Measurements from ENCODE around the gene MB21D2.

MB21D2 gene

DNA sequence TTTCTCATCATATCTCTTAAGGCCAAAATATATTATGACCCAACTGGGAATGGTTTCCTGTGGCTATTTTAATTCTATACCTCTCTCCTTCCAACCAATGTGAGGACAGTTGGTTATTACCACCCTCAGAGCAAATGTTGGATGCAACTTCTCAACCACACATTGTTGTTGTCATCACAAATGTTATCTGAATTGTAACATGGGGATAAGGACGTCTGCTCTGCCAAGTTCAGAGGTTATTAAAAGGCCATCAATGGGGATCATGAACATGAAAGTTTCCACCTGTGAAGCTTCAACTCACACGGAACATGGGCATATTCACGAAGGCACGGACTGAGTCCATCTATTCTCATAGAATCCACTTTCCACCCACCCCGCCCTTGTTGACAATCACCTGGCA, 46.8 kb downstream of the MB21D2 start:
- Mint-ChIP-seq H3K9me3 (peaks cover 2% of the 10 kb centered on the region), H3K27me3 (no peaks in the 10 kb centered on the region), H3K36me3 (peaks cover 1% of the 10 kb centered on the region), H3K4me1 (peaks cover 12% of the 10 kb centered on the region), H3K4me3 (no peak overlapping the region), H3K27ac (no peak overlapping the region)
- CTCF ChIA-PET, result no interaction called here
- DNase-seq, result no peak

DNA sequence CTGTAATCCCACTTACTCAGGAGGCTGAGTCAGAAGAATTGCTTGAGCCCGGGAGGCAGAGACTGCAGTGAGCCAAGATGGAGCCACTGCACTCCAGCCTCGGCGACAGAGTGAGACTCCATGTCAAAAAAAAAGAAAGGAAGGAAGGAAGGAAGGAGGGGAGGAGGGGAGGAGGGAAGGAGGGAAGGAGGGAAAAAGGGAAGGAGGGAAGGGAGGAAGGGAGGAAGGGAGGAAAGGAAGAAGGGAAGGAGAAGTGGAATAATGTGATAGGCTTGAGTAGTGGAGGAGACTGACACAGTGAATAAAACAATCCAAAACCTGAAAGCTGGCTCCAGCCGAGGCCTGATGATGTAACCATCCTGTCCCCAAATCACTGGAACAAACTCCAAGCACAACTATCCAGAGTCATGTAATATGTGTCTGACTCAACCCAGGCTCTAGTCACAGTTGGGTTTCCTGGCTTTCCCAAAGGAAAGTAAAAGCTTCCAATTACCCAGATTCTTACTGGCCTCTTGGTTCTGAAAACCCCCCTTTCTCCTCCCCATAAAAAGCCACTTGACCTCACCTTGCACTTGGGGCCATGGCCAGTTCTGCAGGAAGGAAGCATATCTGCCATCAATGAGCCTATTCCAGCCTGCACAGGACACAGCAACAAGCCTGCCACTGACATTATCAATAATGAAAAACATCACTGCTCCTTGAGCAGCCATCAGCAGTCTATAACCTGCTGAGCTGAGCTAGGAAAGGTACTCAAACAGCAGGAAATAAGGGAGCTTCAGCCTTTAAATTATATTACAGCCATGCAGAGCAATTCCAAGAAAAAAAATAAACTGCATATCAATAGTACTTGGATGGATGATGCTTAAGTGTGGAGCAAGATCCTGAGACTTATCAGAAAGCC, 48.3 kb downstream of the MB21D2 start:
- Mint-ChIP-seq H3K36me3 (peaks cover 6% of the 10 kb centered on the region), H3K4me1 (peaks cover 26% of the 10 kb centered on the region), H3K9me3 (peaks cover 2% of the 10 kb centered on the region), H3K4me3 (no peak overlapping the region), H3K27ac (no peak overlapping the region), H3K27me3 (no peaks in the 10 kb centered on the region)
- CTCF ChIA-PET, result no interaction called here
- DNase-seq, result no peak

DNA sequence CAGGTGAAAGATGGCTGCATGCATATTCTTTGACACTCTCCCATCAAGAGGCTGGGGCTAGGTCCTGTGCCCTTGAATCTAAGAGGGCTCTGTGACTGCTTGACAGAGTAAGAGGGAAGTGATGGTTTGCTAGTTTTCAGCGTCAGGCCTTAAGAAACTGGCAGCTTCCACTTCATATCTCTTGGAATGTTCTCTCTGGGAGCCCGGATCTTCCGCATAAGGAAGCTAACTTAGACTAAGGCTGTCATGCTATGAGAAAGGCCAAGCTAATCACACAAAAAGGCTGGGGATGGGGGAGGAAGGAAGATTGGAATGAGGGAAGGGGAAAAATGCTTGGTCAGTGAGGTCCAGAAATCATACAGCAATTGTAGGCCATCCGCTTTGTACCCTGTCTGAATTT, 50.0 kb downstream of the MB21D2 start:
- DNase-seq, result no peak
- Mint-ChIP-seq H3K36me3 (peaks cover 4% of the 10 kb centered on the region), H3K9me3 (no peaks in the 10 kb centered on the region), H3K4me1 (peaks cover 37% of the 10 kb centered on the region), H3K27ac (no peak overlapping the region), H3K27me3 (no peaks in the 10 kb centered on the region), H3K4me3 (no peak overlapping the region)
- CTCF ChIA-PET, result no interaction called here

DNA sequence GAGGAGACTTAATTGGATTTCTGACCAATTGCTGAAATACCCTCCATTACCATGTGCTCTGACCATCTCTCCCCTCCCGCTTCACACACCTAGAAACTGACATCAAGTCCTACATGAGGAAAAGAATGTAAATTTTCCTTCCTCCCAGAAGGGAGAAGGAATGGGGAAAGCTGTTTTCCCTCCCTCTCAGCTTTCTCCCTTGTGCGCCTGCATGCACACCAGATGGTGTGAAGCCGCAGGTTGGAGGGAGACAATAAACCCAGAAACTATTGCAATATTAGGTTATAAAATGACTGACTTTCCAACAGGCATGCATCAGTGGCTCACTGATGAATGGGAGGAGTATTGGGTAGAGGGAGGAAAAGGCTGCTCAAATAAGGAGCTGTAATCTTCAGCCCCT, 50.9 kb downstream of the MB21D2 start:
- H3K27ac Mint-ChIP-seq, result no peak overlapping the region
- H3K36me3 Mint-ChIP-seq, result peaks cover 6% of the 10 kb centered on the region
- CTCF ChIA-PET, result no interaction called here
- H3K4me3 Mint-ChIP-seq, result no peak overlapping the region
- peaks cover 45% of the 10 kb centered on the region for H3K4me1 Mint-ChIP-seq
- H3K27me3 Mint-ChIP-seq, result no peaks in the 10 kb centered on the region
- peaks cover under 1% of the 10 kb centered on the region for H3K9me3 Mint-ChIP-seq
- no peak for DNase-seq

DNA sequence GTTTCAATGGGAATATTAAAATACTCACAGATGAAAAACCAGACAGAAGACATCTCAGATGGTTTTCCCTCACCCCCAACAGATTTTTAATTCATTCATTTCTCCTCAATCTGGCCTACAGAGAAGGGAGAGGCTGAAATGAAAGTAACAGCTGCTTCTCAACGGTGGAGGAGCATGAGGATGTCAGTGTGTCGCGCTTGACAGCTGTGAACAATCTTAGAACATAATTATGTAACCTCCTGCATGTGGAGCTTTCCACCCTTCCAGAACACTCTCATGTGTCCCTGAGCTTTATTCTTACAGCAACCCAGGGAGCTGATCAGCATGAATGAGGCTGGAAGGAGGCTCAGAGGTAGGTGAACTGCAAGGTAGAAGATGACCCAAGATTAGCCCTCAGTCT, 52.7 kb downstream of the MB21D2 start:
- CTCF ChIA-PET, result no interaction called here
- Mint-ChIP-seq H3K27ac (no peak overlapping the region), H3K9me3 (peaks cover 2% of the 10 kb centered on the region), H3K27me3 (no peaks in the 10 kb centered on the region), H3K4me1 (peaks cover 57% of the 10 kb centered on the region), H3K4me3 (no peak overlapping the region), H3K36me3 (peaks cover 9% of the 10 kb centered on the region)
- DNase-seq, result no peak

DNA sequence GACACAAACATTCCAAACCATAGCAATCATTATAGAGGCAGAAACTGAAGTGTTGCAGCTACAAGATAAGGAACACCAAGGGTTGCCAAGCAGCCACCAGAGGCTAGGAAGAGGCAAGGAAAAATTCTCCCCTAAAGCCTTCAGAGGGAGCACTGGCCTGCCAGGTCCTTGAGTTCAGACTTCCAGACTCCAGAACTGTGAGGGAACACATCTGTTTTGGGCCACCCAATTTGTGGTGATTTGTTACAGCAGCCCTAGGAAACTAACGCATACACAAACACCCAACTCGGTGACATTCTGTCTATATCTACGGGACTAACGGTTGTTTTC, 54.6 kb downstream of the MB21D2 start:
- peaks cover 13% of the 10 kb centered on the region for H3K36me3 Mint-ChIP-seq
- CTCF ChIA-PET, result no interaction called here
- no peaks in the 10 kb centered on the region for H3K27me3 Mint-ChIP-seq
- H3K4me1 Mint-ChIP-seq, result peaks cover 73% of the 10 kb centered on the region
- peak overlapping the region; percentile 92 for H3K27ac Mint-ChIP-seq
- no peak overlapping the region for H3K4me3 Mint-ChIP-seq
- no peak for DNase-seq
- H3K9me3 Mint-ChIP-seq, result peaks cover 2% of the 10 kb centered on the region

DNA sequence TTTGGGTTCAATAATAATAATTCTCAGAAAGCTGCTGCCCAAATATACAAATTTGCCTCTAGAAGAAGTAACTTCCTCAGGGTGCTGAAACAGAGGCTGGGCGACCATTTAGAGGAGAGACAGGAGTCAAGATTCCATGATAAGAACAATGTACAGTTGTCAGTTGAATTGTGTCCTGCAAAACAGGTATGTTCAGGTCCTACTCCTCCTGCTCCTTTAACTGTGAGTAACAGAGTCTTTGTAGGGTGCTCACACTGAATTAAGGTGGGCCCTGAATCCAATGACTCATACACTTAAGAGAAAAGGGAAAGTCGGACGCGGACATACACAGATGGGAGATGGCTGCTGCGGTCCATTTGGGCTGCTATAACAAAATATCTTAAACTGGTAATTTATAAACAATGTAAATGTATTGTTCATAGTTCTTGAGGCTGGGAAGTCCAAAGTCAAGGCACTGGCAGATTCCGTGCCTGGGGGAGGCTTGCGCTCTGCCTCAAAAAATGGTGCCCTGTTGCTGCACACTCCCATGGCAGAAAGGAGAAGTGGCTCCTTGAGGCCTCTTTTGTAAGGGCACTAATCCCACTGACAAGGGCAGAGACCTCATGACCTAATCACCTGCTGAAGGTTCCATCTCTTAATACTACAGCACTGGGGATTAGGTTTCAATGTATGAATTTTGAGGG, 55.1 kb downstream of the MB21D2 start:
- H3K9me3 Mint-ChIP-seq, result peaks cover 2% of the 10 kb centered on the region
- H3K36me3 Mint-ChIP-seq, result peaks cover 13% of the 10 kb centered on the region
- no peak overlapping the region for H3K4me3 Mint-ChIP-seq
- H3K4me1 Mint-ChIP-seq, result peaks cover 73% of the 10 kb centered on the region
- H3K27me3 Mint-ChIP-seq, result no peaks in the 10 kb centered on the region
- CTCF ChIA-PET, result interaction anchor here (0.6 to 1.2 kb wide), 2 partner anchors 47 to 56 kb away, joined by 3 read pairs; partner anchors contain the start of gene MB21D2
- DNase-seq, result no peak
- peak overlapping the region; percentile 92 for H3K27ac Mint-ChIP-seq

DNA sequence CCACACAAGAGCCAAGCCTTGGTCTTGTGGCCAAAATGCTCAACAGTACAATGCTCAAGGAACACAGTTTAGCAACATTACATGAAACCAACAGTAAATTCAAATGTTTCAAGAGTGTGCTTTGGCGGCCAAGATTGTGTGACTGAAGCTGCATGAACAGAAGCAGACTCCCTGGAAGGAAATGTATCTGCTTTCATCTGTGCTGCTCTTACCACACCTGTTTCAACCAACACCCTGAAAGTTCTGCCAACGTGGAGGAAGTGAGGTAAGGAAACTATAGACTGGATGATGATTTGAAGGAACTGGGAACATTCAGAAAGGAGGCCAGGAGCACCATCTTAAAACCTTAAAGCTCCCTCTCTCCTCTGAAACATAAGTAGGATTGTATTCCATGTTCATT, 55.7 kb downstream of the MB21D2 start:
- H3K4me3 Mint-ChIP-seq, result peak overlapping the region; percentile 24
- H3K27me3 Mint-ChIP-seq, result no peaks in the 10 kb centered on the region
- H3K27ac Mint-ChIP-seq, result peak overlapping the region; percentile 92
- peaks cover 70% of the 10 kb centered on the region for H3K4me1 Mint-ChIP-seq
- CTCF ChIA-PET, result interaction anchor here (0.6 to 1.2 kb wide), 2 partner anchors 46 to 56 kb away, joined by 3 read pairs; partner anchors contain the start of gene MB21D2
- H3K36me3 Mint-ChIP-seq, result peaks cover 13% of the 10 kb centered on the region
- DNase-seq, result peak; percentile 41
- H3K9me3 Mint-ChIP-seq, result peaks cover 2% of the 10 kb centered on the region

DNA sequence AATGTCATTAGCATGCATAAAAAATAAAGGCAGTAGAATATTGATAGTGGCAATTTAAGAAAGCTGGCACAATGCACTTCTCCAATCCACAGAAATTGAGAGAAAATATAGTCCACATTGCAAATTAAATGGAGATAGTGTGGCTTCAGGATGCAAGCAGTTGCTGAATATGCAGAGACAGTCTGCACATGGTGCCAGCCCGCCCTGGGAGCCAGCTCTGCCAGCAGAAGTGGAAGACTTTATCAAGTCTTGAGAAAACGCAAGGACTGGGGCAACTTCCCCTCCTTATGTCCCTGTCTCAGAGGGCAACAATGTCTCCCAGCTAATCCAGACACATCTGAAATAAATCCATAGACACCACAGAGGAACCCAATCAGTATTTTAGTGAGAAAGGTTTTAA, 57.2 kb downstream of the MB21D2 start:
- Mint-ChIP-seq H3K27me3 (no peaks in the 10 kb centered on the region), H3K27ac (peak overlapping the region; percentile 38), H3K4me3 (no peak overlapping the region), H3K36me3 (peaks cover 13% of the 10 kb centered on the region), H3K9me3 (peaks cover 2% of the 10 kb centered on the region), H3K4me1 (peaks cover 65% of the 10 kb centered on the region)
- no peak for DNase-seq
- CTCF ChIA-PET, result no interaction called here

DNA sequence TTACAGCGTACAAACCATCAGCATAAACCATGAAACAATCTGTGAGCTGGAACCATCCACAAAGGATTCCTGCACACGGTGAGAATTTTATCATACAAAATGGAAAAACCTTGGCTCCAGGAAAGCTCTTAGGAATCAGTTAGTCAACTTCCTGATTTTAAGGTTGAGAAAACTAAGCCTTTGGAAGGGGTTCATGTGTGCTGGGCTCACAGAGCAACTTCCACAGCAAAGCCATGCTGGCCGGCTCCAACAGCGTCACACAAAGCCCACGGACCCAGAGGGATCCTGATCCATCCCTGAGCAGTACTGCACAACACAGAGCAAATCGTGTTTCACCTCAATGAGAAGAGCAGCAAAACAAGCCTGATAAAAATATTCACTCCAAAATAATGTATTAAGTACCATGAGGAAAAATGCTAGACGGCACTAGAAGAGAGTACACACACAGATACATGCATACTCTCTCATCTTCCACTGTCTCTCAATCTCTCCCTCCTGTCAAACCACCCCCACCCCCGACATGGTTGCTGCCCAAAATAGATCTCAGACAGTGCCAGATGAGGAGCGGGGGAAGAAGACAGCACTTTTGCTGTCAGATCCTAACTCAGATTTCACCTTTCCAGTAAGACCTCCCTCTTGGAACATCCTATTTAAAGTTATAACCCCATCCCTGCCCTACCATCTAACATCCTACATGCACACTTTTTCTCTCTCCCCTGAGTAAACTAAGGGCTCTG, 58.6 kb downstream of the MB21D2 start:
- Mint-ChIP-seq H3K27ac (no peak overlapping the region), H3K4me3 (no peak overlapping the region), H3K9me3 (peaks cover 2% of the 10 kb centered on the region), H3K27me3 (no peaks in the 10 kb centered on the region), H3K36me3 (peaks cover 11% of the 10 kb centered on the region), H3K4me1 (peaks cover 58% of the 10 kb centered on the region)
- no peak for DNase-seq
- CTCF ChIA-PET, result no interaction called here

DNA sequence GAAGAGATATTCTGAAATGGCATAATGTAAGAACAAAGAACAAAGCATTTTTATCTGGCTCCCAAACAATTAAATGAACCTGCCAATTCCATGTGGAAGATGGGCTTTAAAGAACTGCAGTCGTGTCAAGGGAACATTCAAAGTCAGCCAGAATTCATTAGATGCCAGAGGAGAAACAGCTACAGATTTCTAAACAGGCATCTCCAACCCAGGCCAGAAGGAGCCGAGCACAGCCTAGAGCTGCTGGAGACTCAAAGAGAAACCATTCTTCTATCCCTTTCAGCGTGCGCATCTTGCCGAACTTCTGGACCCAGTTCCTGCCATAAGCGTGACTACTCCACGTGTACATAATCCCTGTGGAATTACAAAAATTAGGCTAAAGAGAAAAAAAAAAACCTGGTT, 60.4 kb downstream of the MB21D2 start:
- H3K9me3 Mint-ChIP-seq, result peaks cover 2% of the 10 kb centered on the region
- H3K4me1 Mint-ChIP-seq, result peaks cover 57% of the 10 kb centered on the region
- H3K27ac Mint-ChIP-seq, result no peak overlapping the region
- no peaks in the 10 kb centered on the region for H3K27me3 Mint-ChIP-seq
- H3K4me3 Mint-ChIP-seq, result no peak overlapping the region
- H3K36me3 Mint-ChIP-seq, result peaks cover 15% of the 10 kb centered on the region
- DNase-seq, result no peak
- CTCF ChIA-PET, result no interaction called here

DNA sequence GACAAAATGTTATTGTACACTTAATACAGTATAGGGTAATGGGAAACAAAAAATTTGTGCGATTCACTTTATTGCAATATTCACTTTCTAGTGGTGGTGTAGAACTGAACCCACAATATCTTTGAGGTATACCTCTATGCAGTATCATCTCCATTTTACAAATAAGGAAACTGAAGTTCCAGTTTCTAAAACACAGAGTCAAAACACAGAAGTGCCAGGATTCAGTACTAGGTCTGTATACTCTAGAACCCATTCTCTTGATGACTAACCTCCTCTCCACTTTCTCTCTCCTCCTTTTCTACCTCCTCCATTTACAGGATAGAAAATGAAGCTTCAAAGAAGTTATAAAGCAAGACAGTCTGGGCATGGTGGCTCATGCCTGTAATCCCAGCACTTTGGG, 62.2 kb downstream of the MB21D2 start:
- H3K4me3 Mint-ChIP-seq, result no peak overlapping the region
- H3K4me1 Mint-ChIP-seq, result peaks cover 55% of the 10 kb centered on the region
- CTCF ChIA-PET, result no interaction called here
- peaks cover 14% of the 10 kb centered on the region for H3K36me3 Mint-ChIP-seq
- H3K9me3 Mint-ChIP-seq, result no peaks in the 10 kb centered on the region
- no peak for DNase-seq
- H3K27ac Mint-ChIP-seq, result no peak overlapping the region
- H3K27me3 Mint-ChIP-seq, result no peaks in the 10 kb centered on the region

DNA sequence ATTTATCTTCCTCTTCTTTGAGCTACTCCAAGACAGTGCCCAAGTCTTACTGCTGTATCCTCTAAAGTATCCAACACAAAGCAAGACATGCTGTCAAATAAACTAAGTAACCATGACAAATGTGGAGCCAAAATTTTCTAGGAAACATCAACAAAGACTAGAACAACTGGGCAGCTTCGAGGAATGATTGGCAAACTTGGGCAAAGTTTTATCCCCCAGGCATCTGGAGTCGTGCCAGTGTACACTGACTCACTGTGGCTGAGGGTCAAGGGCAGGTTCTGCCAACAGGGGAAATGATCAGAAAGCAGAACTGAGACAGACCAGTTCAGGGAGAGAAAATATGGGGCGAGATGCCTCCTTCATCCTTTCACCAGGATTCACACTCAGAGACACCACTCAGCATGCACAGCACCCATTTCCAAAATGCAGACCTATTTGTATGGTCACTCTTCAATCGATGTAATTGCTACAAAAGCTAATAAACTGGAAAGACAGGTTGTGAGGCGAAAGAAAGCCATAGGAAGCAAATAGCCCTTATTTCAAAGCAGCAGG, 65.8 kb downstream of the MB21D2 start:
- Mint-ChIP-seq H3K4me1 (peaks cover 54% of the 10 kb centered on the region), H3K4me3 (no peak overlapping the region), H3K27ac (no peak overlapping the region), H3K9me3 (no peaks in the 10 kb centered on the region), H3K27me3 (no peaks in the 10 kb centered on the region), H3K36me3 (peaks cover 11% of the 10 kb centered on the region)
- DNase-seq, result no peak
- CTCF ChIA-PET, result interaction anchor here (1.1 kb wide), 1 partner anchor 66 kb away, joined by 3 read pairs; no protein-coding TSS in a partner anchor

DNA sequence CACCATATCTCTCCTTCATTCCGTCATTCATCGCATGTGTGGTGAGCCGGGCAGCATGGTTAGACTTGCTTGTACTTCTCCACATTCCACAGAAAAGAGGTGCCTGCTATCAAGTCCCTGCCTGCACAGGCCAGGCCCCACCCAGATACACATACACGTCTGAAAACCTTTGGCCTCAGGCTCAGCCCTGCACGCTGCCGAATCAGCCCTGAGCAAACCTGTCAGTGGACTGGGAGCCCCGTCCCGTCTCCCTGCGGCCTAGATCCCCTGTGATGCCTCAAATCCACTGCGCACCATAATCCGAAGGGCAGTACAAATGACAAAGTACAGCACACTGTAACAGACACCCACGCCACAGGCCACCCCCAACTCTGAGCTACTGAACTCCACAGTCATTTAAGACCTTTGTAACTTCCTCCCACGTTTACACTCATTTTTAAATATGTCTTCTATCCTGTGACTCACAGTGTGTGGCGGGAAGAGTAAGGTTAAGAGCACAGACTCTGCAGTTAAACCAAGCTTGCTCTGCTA, 67.1 kb downstream of the MB21D2 start:
- DNase-seq, result peak; percentile 28
- peaks cover 55% of the 10 kb centered on the region for H3K4me1 Mint-ChIP-seq
- CTCF ChIA-PET, result interaction anchor here (0.9 to 1.4 kb wide), 3 partner anchors 14 to 65 kb away, joined by 3 to 7 read pairs (median 3); no protein-coding TSS in a partner anchor

More for the DNA sequence above, 67.1 kb downstream of the MB21D2 start:
- H3K9me3 Mint-ChIP-seq, result no peaks in the 10 kb centered on the region
- H3K36me3 Mint-ChIP-seq, result peaks cover 11% of the 10 kb centered on the region
- no peak overlapping the region for H3K27ac Mint-ChIP-seq
- no peak overlapping the region for H3K4me3 Mint-ChIP-seq
- no peaks in the 10 kb centered on the region for H3K27me3 Mint-ChIP-seq

Data from activated naive CD4-positive, alpha-beta T cell treated with anti-CD3 and anti-CD28 coated beads, Interleukin-2, amount 10 ng/mL, durations not matched to agents 7 days and 5 days (primary cell).